Measurements from ENCODE around the gene ZNF530. TPM values are rescaled to one million over a fixed set of nuclear protein-coding genes. Genes with fewer than 3 reads are reported as not detected.

Gene ZNF530
- total and polyA plus RNA-seq, 9 of the 15 experiments (the other 6 are each of a cell fraction or from before 2014, with no cell fraction given) = 0.28 to 5.9 (median 4.0) TPM

DNA sequence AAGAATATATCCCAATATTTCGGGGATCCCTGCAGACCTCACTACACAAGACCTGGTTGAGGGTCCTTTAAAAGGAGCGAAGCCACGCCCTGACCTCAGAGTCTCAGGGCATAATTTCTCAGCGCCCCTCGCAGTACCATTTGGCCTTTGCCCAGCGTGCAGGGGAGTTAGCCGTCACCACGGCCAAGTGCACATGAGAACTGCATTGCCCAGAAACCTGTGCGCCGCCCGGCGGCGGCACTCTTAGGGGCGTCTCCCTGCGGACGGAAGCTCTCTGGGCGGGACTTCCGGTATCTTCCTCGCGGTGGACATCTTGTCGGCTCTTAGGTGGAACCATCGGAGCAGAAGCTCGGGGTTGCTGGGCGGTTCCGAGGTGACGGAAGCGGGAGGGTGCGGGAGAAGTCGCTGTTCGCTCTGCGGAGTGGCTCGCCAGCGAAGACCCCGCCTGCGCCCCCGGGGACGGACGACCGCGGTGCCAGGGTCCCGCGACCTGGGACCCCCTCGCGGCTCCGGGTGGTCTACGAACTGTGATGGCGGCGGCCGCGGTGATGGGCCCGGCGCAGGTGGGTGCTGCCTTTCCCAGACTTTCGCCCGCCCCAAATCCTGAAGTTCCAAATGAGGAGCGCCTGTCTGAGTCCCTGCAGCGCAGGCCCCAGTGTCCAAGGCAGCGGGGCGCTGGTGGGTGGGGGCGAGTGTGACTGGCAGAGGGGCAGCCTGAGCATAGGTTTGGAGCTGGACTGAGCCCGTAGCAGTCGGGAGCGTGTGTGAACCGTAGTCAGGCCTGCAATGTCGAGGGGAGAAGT is 14.5 kb downstream of the ZNF530 start, which contains the start of gene ZNF134 (continued):
- TF ChIP-seq, protein P1, sequence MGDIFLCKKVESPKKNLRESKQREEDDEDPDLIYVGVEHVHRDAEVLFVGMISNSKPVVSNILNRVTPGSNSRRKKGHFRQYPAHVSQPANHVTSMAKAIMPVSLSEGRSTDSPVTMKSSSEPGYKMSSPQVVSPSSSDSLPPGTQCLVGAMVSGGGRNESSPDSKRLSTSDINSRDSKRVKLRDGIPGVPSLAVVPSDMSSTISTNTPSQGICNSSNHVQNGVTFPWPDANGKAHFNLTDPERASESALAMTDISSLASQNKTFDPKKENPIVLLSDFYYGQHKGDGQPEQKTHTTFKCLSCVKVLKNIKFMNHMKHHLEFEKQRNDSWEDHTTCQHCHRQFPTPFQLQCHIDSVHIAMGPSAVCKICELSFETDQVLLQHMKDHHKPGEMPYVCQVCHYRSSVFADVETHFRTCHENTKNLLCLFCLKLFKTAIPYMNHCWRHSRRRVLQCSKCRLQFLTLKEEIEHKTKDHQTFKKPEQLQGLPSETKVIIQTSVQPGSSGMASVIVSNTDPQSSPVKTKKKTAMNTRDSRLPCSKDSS (IDR thresholded peaks at IDR 0.05; ENCODE audit: low read depth, partially characterized antibody) = no peak
- TF ChIP-seq L3MBTL2 (IDR thresholded peaks at IDR 0.05) (peak; percentile 74), BHLHE40 (IDR thresholded peaks at IDR 0.05; ENCODE audit: low read length) (peak; percentile 14; the same call in 1 of the 2 replicates), NR1H2 (CRISPR knock-in tag; IDR thresholded peaks at IDR 0.05) (no peak), NR2C1 (IDR thresholded peaks at IDR 0.05) (no peak), NR2C1 (tag; IDR thresholded peaks at IDR 0.05) (0 out of 2 replicates have a peak, but pooled peaks have one; percentile 11), ZFX (CRISPR knock-in tag; IDR thresholded peaks at IDR 0.05) (peak; percentile 38; the same call in 1 of the 2 replicates), NFRKB (IDR thresholded peaks at IDR 0.05; ENCODE audit: low read depth) (peak; percentile 81; the same call in 1 of the 2 replicates), SMARCB1 (IDR thresholded peaks at IDR 0.05; ENCODE audit: insufficient read length, low read depth) (no peak)
- TF ChIP-seq, protein P2, sequence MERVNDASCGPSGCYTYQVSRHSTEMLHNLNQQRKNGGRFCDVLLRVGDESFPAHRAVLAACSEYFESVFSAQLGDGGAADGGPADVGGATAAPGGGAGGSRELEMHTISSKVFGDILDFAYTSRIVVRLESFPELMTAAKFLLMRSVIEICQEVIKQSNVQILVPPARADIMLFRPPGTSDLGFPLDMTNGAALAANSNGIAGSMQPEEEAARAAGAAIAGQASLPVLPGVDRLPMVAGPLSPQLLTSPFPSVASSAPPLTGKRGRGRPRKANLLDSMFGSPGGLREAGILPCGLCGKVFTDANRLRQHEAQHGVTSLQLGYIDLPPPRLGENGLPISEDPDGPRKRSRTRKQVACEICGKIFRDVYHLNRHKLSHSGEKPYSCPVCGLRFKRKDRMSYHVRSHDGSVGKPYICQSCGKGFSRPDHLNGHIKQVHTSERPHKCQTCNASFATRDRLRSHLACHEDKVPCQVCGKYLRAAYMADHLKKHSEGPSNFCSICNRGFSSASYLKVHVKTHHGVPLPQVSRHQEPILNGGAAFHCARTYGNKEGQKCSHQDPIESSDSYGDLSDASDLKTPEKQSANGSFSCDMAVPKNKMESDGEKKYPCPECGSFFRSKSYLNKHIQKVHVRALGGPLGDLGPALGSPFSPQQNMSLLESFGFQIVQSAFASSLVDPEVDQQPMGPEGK (CRISPR knock-in tag; IDR thresholded peaks at IDR 0.05; ENCODE audit: borderline replicate concordance) = no peak
- TF ChIP-seq, protein P3, sequence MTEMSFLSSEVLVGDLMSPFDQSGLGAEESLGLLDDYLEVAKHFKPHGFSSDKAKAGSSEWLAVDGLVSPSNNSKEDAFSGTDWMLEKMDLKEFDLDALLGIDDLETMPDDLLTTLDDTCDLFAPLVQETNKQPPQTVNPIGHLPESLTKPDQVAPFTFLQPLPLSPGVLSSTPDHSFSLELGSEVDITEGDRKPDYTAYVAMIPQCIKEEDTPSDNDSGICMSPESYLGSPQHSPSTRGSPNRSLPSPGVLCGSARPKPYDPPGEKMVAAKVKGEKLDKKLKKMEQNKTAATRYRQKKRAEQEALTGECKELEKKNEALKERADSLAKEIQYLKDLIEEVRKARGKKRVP (CRISPR knock-in tag; IDR thresholded peaks at IDR 0.05) = no peak
- TF ChIP-seq, protein P4, sequence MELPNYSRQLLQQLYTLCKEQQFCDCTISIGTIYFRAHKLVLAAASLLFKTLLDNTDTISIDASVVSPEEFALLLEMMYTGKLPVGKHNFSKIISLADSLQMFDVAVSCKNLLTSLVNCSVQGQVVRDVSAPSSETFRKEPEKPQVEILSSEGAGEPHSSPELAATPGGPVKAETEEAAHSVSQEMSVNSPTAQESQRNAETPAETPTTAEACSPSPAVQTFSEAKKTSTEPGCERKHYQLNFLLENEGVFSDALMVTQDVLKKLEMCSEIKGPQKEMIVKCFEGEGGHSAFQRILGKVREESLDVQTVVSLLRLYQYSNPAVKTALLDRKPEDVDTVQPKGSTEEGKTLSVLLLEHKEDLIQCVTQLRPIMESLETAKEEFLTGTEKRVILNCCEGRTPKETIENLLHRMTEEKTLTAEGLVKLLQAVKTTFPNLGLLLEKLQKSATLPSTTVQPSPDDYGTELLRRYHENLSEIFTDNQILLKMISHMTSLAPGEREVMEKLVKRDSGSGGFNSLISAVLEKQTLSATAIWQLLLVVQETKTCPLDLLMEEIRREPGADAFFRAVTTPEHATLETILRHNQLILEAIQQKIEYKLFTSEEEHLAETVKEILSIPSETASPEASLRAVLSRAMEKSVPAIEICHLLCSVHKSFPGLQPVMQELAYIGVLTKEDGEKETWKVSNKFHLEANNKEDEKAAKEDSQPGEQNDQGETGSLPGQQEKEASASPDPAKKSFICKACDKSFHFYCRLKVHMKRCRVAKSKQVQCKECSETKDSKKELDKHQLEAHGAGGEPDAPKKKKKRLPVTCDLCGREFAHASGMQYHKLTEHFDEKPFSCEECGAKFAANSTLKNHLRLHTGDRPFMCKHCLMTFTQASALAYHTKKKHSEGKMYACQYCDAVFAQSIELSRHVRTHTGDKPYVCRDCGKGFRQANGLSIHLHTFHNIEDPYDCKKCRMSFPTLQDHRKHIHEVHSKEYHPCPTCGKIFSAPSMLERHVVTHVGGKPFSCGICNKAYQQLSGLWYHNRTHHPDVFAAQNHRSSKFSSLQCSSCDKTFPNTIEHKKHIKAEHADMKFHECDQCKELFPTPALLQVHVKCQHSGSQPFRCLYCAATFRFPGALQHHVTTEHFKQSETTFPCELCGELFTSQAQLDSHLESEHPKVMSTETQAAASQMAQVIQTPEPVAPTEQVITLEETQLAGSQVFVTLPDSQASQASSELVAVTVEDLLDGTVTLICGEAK (IDR thresholded peaks at IDR 0.05) = peak; percentile 94
- TF ChIP-seq, protein P4 (CRISPR knock-in tag; IDR thresholded peaks at IDR 0.05) = no peak

Data from K562 (cell line).